Measurements from ENCODE around the gene CCDC200.
A peak's percentile ranks its signal among the peaks of the same experiment; 100 is the strongest.
"Not testable (repeated sequence)": the region's sequence is repeated elsewhere in the genome, so short reads cannot be mapped to it uniquely, and the experiment has no call there.

The CCDC200 gene

GRCh38 chr17:43215341-43215740 lies 13.1 kb downstream of the CCDC200 start:
- DNase-seq = no peak

- DNase-seq = no peak
Observed at GRCh38 chr17:43213545-43213944, 14.9 kb downstream of the CCDC200 start.

- no peak for DNase-seq
Observed at GRCh38 chr17:43212641-43213490, 15.6 kb downstream of the CCDC200 start.

DNA sequence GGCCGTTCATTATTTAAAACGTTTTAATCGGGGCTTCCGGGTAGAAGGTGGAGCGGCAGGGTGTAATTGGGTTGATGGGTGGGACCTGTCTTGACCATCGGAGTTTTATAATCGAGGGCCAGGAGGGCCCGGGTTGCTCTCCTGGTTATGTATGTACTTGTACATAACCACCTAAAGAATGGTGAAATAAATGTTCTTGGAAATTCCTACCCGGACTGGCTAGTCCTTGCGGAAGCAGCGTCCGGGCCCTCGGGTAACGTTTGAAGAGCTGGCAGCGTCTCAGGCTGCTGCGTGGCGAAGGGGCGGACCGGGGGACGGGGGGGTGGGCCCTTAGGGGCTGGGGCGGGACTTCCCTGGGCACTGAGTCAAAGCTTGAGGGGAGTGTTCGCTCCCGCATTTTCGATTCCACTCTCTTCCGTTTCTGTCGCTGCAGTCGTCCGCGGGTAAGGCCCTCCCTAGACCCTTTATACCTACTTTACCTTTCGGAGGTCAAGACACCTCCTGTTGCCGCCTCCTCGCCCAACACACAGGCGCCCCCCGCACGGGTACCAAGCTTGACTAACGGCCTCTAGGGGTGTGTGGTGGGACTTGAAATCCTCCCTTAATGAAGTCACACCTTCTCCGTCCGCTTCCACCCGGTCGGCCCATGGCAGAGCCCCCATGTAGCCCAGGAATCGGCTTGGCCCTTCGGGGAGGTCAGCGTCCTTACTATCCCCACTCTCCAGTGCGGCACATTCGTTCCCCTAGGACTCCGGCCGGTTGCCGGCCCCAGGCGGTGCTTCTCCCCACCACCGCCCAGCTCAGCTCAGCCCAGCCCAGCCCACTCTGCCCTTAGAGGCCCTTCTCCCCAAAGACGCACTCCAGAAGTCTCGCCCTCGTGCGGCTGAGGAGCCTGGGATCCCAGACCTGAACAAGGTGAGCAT lies 16.7 kb downstream of the CCDC200 start, which contains the start of gene TMEM106A:
Gene TMEM106A (plus strand): TSS at position 396 of the 923 bp plus-strand sequence. CDS start 1,167 bp downstream, outside the sequence.
- peak; percentile 75 for DNase-seq

DNA sequence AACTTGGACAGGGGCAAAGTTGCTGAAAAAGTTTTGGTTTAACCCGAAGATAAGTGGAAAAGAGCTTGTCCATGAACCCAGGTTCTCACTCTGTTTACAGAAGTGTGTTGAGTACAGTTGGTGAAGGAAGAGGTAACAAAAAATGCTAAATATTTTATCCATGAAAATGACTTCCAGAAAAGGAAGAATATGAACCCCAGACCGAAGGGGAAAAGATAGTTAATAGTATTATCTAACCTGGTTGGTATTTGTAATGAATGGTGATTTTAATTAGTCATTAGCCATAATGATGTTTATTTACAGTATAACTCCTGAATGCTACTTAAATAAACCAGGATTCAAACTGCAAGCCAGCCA lies 17.3 kb downstream of the CCDC200 start:
- no peak for DNase-seq

DNA sequence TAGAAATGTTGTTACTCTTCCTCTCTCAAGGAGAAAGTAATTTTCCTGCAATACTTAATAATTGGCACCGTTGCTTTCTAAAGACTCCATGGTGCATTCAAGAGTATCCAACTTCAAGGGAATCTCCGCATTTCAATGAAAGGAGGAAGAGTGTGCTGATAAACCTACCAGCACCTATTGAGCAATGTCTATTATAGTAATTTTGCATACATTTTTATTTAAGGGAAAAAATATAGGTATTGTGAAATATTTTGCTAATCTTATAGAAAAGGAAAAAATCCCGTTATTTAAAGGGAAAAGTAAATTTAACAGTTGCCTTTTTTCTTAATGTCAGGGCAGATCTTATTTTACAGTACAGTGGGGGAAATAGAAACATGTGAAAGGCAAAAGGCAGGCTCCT lies 17.8 kb downstream of the CCDC200 start:
- no peak for DNase-seq

DNA sequence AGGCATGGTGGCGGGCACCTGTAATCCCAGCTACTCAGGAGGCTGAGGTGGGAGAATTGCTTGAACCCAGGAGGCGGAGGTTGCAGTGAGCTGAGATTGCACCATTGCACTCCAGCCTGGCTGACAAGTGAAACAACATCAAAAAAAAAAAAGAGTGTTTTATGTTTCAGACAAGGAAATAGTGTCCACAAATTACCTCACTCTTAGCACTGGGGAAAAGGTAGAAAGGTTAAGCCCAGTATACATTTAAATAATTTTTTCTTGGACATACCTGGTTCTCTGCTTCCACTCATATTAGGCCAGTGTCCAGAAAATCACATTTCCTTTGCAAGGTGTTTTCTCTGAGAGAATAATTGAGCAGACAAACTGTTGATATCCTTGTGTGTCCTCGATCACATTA lies 25.4 kb downstream of the CCDC200 start:
- DNase-seq = not testable (repeated sequence)

GRCh38 chr17:43200127-43200526 lies 28.3 kb downstream of the CCDC200 start:
- no peak for DNase-seq

- DNase-seq = no peak
Observed at GRCh38 chr17:43199633-43200032, 28.8 kb downstream of the CCDC200 start.

DNA sequence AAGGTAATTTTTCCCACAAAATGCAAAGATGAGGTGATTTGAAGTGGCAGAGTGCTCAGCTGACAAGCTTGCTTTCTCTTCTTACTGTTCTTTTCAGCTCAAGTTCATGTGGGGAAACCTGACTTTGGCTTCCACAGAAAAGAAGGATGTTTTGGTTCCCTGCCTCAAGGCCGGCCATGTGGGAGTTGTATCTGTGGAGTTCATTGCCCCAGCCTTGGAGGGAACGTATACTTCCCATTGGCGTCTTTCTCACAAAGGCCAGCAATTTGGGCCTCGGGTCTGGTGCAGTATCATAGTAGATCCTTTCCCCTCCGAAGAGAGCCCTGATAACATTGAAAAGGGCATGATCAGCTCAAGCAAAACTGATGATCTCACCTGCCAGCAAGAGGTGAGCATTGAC lies 35.2 kb downstream of the CCDC200 start:
- no peak for DNase-seq

- not testable (repeated sequence) for DNase-seq
Observed at GRCh38 chr17:43186656-43187055, 41.8 kb downstream of the CCDC200 start.

DNA sequence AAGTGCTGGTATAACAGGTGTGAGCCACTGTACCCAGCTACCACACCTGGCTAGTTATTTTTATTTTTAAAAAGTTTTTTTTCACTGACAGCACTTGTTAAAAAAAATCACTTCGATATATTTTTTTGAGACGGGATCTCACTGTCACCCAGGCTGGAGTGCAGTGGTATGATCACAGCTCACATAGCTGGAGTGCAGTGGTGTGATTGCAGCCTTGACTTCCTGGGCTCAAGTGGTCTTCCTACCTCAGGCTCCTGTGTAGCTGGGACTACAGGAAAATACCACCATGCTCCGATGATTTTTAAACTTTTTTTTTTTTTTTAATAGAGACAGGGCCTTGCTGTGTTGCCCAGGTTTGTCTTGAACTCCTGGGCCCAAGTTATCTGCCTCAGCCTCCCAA lies 44.5 kb downstream of the CCDC200 start:
- DNase-seq = no peak

- no peak for DNase-seq
Observed at GRCh38 chr17:43176119-43176570, 52.3 kb downstream of the CCDC200 start.

DNA sequence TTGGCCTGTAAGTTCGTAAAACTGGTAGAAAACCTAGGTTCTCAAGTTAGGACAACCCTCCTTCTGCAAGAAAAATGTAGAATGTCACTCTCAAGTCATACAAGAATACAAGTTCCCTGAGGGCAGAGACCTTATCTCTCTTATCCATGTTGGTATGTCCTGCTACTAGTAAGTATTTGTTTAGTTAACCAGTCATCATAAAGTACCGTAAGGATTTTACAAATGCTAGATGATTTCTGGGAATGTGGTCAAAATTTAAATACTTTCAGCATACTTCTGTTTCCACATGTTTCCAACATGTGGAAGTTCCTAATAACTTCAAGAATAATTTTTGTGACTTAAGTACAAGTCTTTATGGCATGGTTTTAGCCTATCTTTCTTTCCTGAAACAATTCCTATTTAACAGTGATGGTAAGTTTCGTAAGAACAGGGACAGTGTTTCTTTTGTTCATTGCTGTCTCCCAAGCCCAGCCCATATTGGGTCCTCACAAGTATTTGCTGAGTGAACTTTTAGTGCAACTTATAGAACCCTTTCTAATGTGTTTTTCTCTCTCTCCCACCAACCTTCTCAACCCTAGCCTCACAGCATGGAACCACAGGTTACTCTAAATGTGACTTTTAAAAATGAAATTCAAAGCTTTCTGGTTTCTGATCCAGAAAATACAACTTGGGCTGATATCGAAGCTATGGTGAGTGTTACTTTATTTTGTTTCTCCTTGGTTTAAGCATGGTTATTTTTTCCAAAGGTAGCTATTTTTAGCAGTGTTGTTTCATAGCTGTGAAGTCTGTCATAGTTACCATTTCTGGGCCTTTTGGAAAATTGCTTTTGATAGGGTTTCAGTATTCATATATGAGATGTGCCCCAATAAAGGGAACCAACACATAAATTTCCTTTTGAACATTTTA lies 53.0 kb downstream of the CCDC200 start:
- no peak for DNase-seq

GRCh38 chr17:43171586-43172487 lies 56.6 kb downstream of the CCDC200 start:
- DNase-seq = peak; percentile 22
